IPS-NIHi7 (cell line): ENCODE results near the gene FDCSP.
"Not testable (repeated sequence)": the region's sequence is repeated elsewhere in the genome, so short reads cannot be mapped to it uniquely, and the experiment has no call there.

Experiments used
- DNase-seq: peaks from one replicate; pipeline ENCODE4 v3.0.0; 2012; ENCODE audit warnings: mixed read lengths; ENCODE audit errors: extremely low spot score

FDCSP gene

DNA sequence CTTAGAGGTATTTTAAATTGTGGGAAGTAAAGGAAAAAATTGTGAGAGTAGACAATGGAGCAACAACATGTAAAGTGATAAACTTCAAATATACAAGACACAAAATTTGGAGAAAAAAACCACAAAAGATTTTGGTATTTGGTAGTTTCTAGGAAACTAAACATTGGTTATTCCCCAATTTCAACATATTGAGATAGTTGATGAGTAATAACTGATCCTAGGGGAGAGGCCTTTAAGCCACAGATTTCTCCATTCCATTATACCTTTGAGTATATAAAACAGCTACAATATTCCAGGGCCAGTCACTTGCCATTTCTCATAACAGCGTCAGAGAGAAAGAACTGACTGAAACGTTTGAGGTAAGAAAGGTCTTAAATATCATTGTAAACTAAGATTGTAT, at the start of gene FDCSP:
Gene FDCSP, plus strand, starts transcription at position 301 of the 400 bp plus-strand sequence. CDS start 5,071 bp downstream, outside the sequence.
- DNase-seq: no peak

DNA sequence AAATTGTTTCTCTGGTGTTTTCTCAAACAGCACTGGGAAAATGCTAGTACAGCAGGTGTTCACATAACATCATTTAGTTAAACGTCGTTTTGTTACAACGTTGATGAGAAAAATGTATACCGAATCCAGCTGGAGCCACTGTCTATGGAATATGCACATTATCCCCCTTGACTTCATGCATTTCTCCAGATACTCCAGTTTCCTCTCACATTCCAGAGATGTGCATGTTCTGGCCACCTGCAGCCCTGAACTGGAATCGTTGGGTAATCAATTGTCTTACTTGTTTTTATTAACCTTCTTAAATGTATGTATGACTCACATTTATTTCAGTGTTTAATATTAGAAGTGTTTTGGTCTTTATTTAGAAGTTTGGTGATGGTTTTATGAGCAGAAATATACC, 48.8 kb upstream of the FDCSP start:
- DNase-seq: no peak

GRCh38 chr4:70178075-70178660, 47.8 kb upstream of the FDCSP start:
- peak; percentile 8 for DNase-seq

- no peak for DNase-seq
Observed at GRCh38 chr4:70179811-70180210, 46.1 kb upstream of the FDCSP start.

GRCh38 chr4:70181864-70182263, 44.1 kb upstream of the FDCSP start:
- DNase-seq: no peak

GRCh38 chr4:70182517-70183167, 43.3 kb upstream of the FDCSP start:
- no peak for DNase-seq

DNA sequence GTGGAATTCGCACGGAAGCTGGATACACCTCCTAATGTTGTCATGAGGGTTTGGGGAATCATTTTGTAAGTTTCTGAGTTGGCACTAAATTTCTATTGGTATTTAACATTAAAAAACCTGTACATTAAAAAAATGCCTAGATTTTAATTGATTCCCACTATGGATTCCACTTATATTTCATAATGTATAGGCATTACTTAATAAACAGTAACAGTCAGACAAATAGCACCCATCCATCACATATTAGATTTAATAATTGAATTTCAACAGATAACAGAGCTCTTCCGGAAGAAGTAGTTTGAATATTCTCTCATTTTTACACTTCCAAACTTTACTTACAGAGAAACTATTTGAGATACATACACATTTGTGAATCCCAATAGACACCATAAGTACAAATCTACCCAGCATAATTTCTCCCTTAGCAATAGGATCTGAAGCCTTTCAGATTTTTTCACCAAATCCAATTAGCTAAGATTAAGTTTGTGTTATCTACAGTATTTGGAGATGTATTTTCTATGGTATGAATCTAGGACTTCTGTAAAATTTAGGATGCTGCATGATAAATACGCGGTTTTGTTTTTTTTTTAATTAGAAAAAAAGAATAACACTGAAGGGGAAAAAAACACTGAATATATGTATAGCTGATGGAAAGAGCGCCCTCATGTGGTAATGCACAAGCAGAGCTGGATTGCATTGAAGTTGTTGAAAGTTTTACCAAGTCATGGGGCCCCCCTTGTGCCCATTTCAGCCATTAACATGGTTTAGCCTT, 42.6 kb upstream of the FDCSP start:
- DNase-seq: peak; percentile 45

- no peak for DNase-seq
Observed at GRCh38 chr4:70183940-70184246, 42.0 kb upstream of the FDCSP start.

DNA sequence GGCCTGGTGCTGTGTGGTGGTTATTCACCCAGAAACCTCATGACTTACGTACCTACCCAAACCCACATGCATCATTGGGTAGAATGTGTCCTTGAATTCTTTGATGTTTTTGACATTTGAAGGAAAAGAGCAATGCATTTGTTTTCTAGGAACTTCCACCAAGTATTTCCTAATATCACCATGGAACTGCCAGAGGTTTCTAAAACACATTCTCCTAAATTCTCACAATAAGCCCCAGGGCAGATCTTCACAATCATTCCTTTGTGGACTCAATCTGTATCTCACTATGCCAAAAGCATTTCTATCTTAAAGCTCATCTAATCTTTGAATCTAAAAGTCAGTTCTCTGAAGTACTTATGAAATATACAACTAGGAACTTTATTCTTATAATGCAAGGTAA, 38.7 kb upstream of the FDCSP start:
- no peak for DNase-seq

DNA sequence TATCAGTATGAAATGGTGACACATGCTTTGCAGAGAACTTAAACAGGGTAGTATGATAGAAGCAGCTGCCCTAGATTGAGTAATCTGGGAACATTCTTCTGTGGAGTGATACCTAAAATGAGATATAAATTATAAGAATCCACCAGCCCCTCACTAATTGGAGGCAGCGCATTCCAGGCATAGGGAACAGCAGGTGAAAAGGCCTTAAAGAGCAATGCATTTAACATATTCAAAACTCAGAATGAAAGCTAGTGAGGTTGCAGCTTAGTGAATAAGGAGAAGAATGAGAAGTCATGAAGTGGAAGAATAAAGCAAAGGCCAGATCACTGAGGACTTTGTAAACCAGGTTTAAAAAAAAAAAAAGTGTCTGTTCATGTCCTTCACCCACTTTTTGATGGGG, 35.3 kb upstream of the FDCSP start:
- DNase-seq: no peak

DNA sequence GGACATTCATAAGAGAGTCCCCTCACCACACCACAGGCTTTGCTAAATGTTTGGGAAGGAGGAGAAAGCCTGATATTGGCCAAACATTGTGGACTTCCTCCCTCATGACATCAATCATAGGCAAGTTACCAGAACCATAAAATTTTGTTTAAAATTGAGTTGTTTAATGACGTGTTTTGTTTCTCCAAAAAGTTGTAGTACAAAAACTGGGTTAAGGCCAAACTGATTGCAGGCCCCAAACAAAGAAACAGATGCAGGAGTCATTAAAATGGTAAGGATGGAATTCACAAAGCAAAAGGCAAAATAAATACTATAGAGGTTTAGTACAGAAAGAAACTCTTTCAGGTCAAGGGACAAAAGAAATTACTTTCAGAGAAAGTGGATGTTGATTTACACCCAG, 34.3 kb upstream of the FDCSP start:
- DNase-seq: no peak

GRCh38 chr4:70192895-70193294, 33.0 kb upstream of the FDCSP start:
- DNase-seq: no peak

GRCh38 chr4:70195425-70195824, 30.5 kb upstream of the FDCSP start, which contains the start of gene ODAM:
TSS of gene ODAM (plus strand) at chr4:70195725. CDS start at chr4:70196544, 819 bp downstream.
- DNase-seq: no peak

GRCh38 chr4:70196857-70197256, 29.1 kb upstream of the FDCSP start:
- DNase-seq: no peak

- DNase-seq: peak; percentile 14
Observed at GRCh38 chr4:70197842-70198241, 28.1 kb upstream of the FDCSP start.

DNA sequence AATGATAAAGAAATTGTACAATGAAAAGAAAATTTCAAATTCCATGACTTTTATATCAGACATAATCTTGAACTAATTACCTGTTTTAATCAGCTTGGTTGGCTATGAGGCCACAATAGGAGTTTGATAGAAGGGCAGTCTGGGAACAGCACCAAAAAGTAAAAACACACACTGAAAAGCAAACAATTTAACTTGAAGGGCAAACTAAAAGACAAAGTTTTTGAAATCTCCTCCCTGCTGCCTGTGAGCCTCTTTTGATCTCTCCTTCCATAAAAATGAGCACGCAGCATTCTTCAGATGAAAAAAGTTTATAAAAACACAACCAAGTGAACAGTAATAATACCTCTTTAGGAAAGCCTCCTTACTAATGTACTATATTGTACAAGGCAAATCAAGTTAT, 22.3 kb upstream of the FDCSP start:
- no peak for DNase-seq

DNA sequence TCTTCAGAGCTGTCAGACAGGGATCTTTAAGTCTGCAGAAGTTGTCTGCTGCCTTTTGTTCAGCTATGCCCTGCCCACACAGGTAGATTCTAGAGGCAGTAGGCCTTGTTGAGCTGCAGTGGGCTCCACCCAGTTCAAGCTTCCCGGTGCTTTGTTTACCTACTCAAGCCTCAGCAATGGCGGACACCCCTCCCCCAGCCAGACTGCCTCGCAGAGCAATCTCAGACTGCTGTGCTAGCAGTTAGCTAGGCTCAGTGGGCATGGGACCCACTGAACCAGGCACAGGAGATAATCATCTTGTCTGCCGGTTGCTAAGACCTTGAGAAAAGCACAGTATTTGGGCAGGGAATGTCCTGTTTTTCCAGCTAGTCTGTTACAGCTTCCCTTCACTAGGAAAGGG, 13.2 kb upstream of the FDCSP start:
- not testable (repeated sequence) for DNase-seq

GRCh38 chr4:70216109-70216508, 9.8 kb upstream of the FDCSP start:
- DNase-seq: not testable (repeated sequence)

- DNase-seq: not testable (repeated sequence)
Observed at GRCh38 chr4:70216550-70216949, 9.4 kb upstream of the FDCSP start.

- not testable (repeated sequence) for DNase-seq
Observed at GRCh38 chr4:70221389-70221788, 4.5 kb upstream of the FDCSP start.

DNA sequence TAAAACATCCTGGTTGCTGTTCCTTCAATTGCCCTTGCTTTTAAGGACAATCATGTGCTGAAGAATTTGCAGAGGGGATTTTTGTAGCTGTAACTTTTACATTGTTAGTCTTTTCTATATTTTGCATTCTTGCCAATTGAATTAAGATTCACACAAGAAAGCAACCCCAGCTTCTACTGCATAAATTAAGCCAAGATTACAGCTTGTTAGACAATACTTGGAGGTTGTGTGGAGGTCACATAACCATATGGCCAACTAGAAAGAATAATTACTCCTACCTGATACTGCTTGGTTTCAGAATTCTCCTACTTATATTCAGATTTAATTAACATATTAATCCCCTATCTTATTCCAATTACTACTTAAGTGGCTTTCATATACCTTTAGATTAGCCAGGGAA, 4.1 kb upstream of the FDCSP start:
- not testable (repeated sequence) for DNase-seq

DNA sequence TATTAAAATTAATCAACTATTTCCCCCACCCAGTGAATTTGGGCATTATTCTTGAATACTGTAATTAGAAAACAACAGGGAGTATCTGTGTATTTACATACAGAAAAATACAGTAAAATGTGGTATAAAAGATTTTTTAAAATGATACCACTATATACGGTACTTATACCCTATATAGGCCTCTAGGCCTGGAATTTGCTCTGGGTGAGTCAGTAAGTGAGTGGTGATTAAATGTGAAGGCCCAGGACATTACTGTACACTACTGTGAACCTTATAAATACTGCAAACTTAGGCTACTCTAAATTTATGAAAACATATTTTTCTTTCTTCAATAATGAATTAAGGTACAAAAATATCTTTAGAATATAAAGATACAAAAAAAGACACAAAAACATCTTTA, 10.2 kb downstream of the FDCSP start:
- no peak for DNase-seq
